DOHH2 (cell line): ENCODE results near the gene PTPRS.

Experiments
- H3F3A ChIP-seq: fragments of 200-600 bp; sonication (generic), shearing (Covaris generic); 2 replicates; pipeline ENCODE4 v1.6.0; 2016; ENCODE audit warnings: antibody characterized with exemption, mild to moderate bottlenecking; ENCODE audit not compliant: control insufficient read depth, insufficient read depth
- H3K27ac ChIP-seq: fragments of 200-600 bp; sonication (generic); 2 replicates; pipeline ENCODE4 v1.5.1; 2014; ENCODE audit warnings: low read depth, mild to moderate bottlenecking, low read length, moderate library complexity
- H3K27me3 ChIP-seq: fragments of 200-600 bp; sonication (generic); 2 replicates; pipeline ENCODE4 v1.6.1; 2014; ENCODE audit warnings: mild to moderate bottlenecking, low read length, mixed read lengths; ENCODE audit not compliant: control insufficient read depth
- H3K36me3 ChIP-seq: fragments of 200-600 bp; sonication (generic); 2 replicates; pipeline ENCODE4 v1.6.1; 2014; ENCODE audit warnings: mild to moderate bottlenecking, low read length, moderate library complexity, mixed read lengths; ENCODE audit not compliant: control insufficient read depth
- H3K4me1 ChIP-seq: fragments of 200-600 bp; sonication (generic); 2 replicates; pipeline ENCODE4 v1.6.1; 2014; ENCODE audit warnings: mild to moderate bottlenecking, low read length, mixed read lengths; ENCODE audit not compliant: control insufficient read depth
- H3K4me2 ChIP-seq: fragments of 200-600 bp; sonication (generic); 2 replicates; pipeline ENCODE4 v1.6.0; 2014; ENCODE audit warnings: mild to moderate bottlenecking, low read length, moderate library complexity
- H3K4me3 ChIP-seq: fragments of 200-600 bp; sonication (generic); 2 replicates; pipeline ENCODE4 v1.5.1; 2014; ENCODE audit warnings: mild to moderate bottlenecking, low read length, mixed read lengths
- H3K79me2 ChIP-seq: fragments of 200-600 bp; sonication (generic); 2 replicates; pipeline ENCODE4 v1.6.1; 2014; ENCODE audit warnings: mild to moderate bottlenecking, low read length, mixed read lengths; ENCODE audit not compliant: control insufficient read depth
- H3K9me2 ChIP-seq: fragments of 200-600 bp; sonication (generic); replicated peaks from 2 replicates; pipeline ENCODE4 v1.6.1; 2014; ENCODE audit warnings: mild to moderate bottlenecking, low read length, mixed read lengths; ENCODE audit not compliant: control insufficient read depth
- H3K9me3 ChIP-seq: fragments of 200-600 bp; sonication (generic); 2 replicates; pipeline ENCODE4 v1.6.1; 2014; ENCODE audit warnings: antibody characterized with exemption, low read length, mixed read lengths; ENCODE audit not compliant: control insufficient read depth, insufficient read depth
- H4K20me1 ChIP-seq: fragments of 200-600 bp; sonication (generic); 2 replicates; pipeline ENCODE4 v1.6.0; 2014; ENCODE audit warnings: low read depth, mild to moderate bottlenecking, antibody characterized with exemption, low read length, moderate library complexity; ENCODE audit not compliant: control insufficient read depth, insufficient read depth
- CTCF ChIP-seq: fragments of 200-600 bp; sonication (generic); IDR thresholded peaks from one replicate; pipeline ENCODE4 v1.5.1; 2014; ENCODE audit warnings: antibody characterized with exemption, mild to moderate bottlenecking, low read depth, low read length; ENCODE audit not compliant: poor library complexity, severe bottlenecking
- EZH2phosphoT487 ChIP-seq: fragments of 200-600 bp; sonication (generic); IDR thresholded peaks from 2 replicates; pipeline ENCODE4 v1.6.1; 2017; ENCODE audit warnings: borderline replicate concordance, mild to moderate bottlenecking, antibody characterized with exemption, low read length, moderate library complexity, mixed read lengths

Gene PTPRS

DNA sequence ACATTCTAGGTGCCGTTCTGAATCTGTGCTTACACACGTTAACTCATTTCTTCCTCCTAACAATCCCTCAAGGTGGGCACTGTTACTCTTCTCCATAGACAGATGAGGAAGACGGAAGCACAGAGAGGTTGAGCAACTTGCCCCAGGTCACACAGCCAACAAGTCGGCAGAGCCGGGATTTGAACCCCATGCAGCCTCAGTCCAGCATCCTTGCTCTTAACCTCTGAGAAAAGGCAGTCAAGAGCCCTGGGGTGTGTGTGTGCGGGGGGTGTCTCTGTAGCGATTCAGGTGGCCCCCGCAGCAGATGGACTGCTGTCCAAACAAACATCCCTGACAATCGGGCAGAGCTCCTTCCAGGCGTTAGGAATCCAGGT, 6.3 kb downstream of the PTPRS start:
- no peak overlapping the region for H3K27ac ChIP-seq
- no peaks in the 10 kb centered on the region for H3K9me2 ChIP-seq
- peaks cover 5% of the 10 kb centered on the region; the same call in 1 of the 2 replicates for H4K20me1 ChIP-seq
- no peaks in the 10 kb centered on the region for H3K79me2 ChIP-seq
- peaks cover 28% of the 10 kb centered on the region for H3K4me1 ChIP-seq
- no peaks in the 10 kb centered on the region for H3F3A ChIP-seq
- TF ChIP-seq EZH2phosphoT487: no peak
- TF ChIP-seq CTCF: no peak
- H3K27me3 ChIP-seq: peaks cover 58% of the 10 kb centered on the region
- no peaks in the 10 kb centered on the region for H3K9me3 ChIP-seq
- no peaks in the 10 kb centered on the region for H3K36me3 ChIP-seq
- no peak overlapping the region for H3K4me2 ChIP-seq
- no peak overlapping the region for H3K4me3 ChIP-seq

- Histone ChIP-seq H3K4me1 (peaks cover 22% of the 10 kb centered on the region), H3F3A (no peaks in the 10 kb centered on the region), H3K9me2 (no peaks in the 10 kb centered on the region), H3K79me2 (no peaks in the 10 kb centered on the region), H4K20me1 (0 out of 2 replicates have a peak, but pooled peaks cover 5% of the 10 kb centered on the region), H3K4me3 (no peak overlapping the region), H3K4me2 (no peak overlapping the region), H3K27ac (no peak overlapping the region), H3K36me3 (no peaks in the 10 kb centered on the region), H3K9me3 (no peaks in the 10 kb centered on the region), H3K27me3 (peaks cover 52% of the 10 kb centered on the region)
- TF ChIP-seq CTCF (no peak), EZH2phosphoT487 (no peak)
Observed at GRCh38 chr19:5333581-5334365, 6.8 kb downstream of the PTPRS start.

GRCh38 chr19:5332501-5332900, 8.1 kb downstream of the PTPRS start:
- H3K27me3 ChIP-seq: peaks cover 39% of the 10 kb centered on the region
- no peak overlapping the region for H3K4me3 ChIP-seq
- no peaks in the 10 kb centered on the region for H3K36me3 ChIP-seq
- no peaks in the 10 kb centered on the region for H3F3A ChIP-seq
- H4K20me1 ChIP-seq: 0 out of 2 replicates have a peak, but pooled peaks cover 5% of the 10 kb centered on the region
- H3K4me1 ChIP-seq: peaks cover 15% of the 10 kb centered on the region
- no peaks in the 10 kb centered on the region for H3K9me3 ChIP-seq
- no peak overlapping the region for H3K4me2 ChIP-seq
- TF ChIP-seq CTCF (no peak), EZH2phosphoT487 (no peak)
- H3K27ac ChIP-seq: no peak overlapping the region
- H3K79me2 ChIP-seq: no peaks in the 10 kb centered on the region
- H3K9me2 ChIP-seq: no peaks in the 10 kb centered on the region
